ENCODE measurements around the gene AQP5. TPM values are rescaled to one million over a fixed set of nuclear protein-coding genes. Genes with fewer than 3 reads are reported as not detected.

The AQP5 gene
- total and polyA plus RNA-seq, 2 donors (not counting 3 experiments of a cell fraction or from before 2014, with no cell fraction given): 0.95 to 2.3 TPM

DNA sequence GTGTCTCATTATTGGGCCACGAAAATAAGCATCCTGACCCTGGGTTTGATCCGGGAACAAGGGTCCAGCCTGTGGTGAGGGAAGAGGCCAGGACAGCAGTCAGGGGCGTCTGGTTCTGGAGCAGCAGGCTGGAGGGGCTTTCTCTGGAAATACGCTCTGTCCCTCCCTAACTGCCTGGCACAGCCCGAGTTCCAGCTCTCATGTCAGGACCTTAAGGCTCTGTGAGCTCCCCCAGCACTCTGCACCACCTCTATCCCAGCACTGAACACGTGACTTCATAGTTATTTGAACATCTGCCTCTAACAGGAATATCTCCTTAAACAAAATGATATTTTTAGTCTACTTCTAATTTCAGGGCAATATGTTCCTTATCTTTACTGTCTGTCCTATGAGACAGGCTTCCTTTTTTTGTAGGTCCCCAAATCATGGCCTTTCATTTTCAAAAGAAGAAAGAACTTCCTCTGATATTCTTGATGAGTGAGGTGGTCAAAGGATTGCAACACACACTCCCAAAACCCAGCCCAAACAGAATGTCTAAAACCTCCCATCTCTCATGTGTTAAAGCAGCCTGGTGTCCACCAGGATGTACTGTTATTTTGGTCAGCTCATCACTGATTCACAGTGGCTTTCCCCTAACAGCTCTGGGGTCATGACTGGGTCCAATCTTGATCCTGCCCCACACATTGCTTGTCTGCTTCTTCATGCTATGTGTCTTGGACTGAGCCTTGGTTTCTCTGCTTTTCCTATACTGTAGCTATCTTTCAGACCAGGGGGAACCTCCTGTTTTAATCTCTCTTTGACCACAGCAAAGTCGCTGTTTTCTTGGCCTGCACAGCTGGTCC, 20.8 kb downstream of the AQP5 start:
- BruUV-seq (replicated peaks): no TSS peak
- FAIRE-seq (no peak), DNase-seq (ENCODE audit: low read depth, low spot score) (no peak)
- Histone ChIP-seq H3K9me3 (replicated peaks; ENCODE audit: control insufficient read depth, insufficient read depth, low read length) (no peaks in the 10 kb centered on the region), H3K4me1 (ENCODE audit: control insufficient read depth, extremely low read depth, insufficient read depth, low read length) (peaks cover 14% of the 10 kb centered on the region), H3K9me1 (replicated peaks; ENCODE audit: control insufficient read depth, extremely low read depth, insufficient read depth, low read length) (no peaks in the 10 kb centered on the region), H3K4me2 (ENCODE audit: insufficient read depth, low read length) (no peak overlapping the region), H3K79me2 (ENCODE audit: control insufficient read depth, insufficient read depth, low read length) (no peaks in the 10 kb centered on the region), H4K20me1 (replicated peaks; ENCODE audit: control insufficient read depth, extremely low read depth, insufficient read depth, low read length) (no peaks in the 10 kb centered on the region), H2AFZ (ENCODE audit: low read depth, low read length) (no peak overlapping the region), H3K27me3 (ENCODE audit: control insufficient read depth in 2 of 2, insufficient read depth in 2 of 2, low read length in 2 of 2) (no peaks in the 10 kb centered on the region), H3K36me3 (ENCODE audit: control insufficient read depth in 2 of 2, extremely low read depth in 1 of 2, insufficient read depth in 2 of 2, low read length in 2 of 2) (no peaks in the 10 kb centered on the region), H3K9ac (replicated peaks; ENCODE audit: extremely low read depth, insufficient read depth, low read length) (no peak overlapping the region), H3K27ac (ENCODE audit: insufficient read depth, low read depth, low read length) (no peak overlapping the region), H3K4me3 (replicated peaks in 1 of 3; ENCODE audit: insufficient read depth in 1 of 3, low read depth in 1 of 3, low read length in 3 of 3) (no peak overlapping the region)
- no peak for TF ChIP-seq MYC (IDR thresholded peaks at IDR 0.05; ENCODE audit: low read depth, low read length)
- ChIA-PET CTCF (interaction anchor here (0.6 to 7.5 kb wide), 11 partner anchors 8 to 204 kb away, joined by 3 to 126 read pairs (median 6); no protein-coding TSS in a partner anchor), POLR2A (no interaction called here)
- dilution Hi-C loops (cut with MboI; ENCODE audit: extremely low pct_ligation_motif_present, low sequenced_read_pairs): no loop called here
- intact Hi-C loops (cut with micrococcal nuclease): no loop called here

DNA sequence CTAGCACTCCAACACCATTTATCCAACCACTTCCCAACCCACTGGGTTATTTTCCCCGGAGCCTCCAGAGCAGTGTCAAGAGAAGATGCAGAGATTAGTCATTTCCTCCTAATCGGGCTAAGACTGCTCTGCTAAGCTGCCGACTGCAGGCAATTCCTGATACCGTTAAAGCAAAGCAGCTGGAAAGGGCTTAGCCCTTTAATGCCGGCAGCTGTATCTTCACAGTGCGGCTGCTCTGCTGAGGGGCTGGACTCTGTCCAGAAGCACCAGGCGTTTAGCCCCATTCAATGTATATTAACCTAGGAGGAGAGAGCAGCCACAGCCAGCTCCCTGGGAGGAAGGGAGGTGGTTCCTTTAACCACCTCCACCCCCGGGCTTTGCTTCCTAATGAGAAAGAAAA, 22.2 kb downstream of the AQP5 start:
- H3K9me3 ChIP-seq (replicated peaks; ENCODE audit: control insufficient read depth, insufficient read depth, low read length): no peaks in the 10 kb centered on the region
- H4K20me1 ChIP-seq (replicated peaks; ENCODE audit: control insufficient read depth, extremely low read depth, insufficient read depth, low read length): no peaks in the 10 kb centered on the region
- H3K27me3 ChIP-seq (ENCODE audit: control insufficient read depth in 2 of 2, insufficient read depth in 2 of 2, low read length in 2 of 2): no peaks in the 10 kb centered on the region
- H3K4me2 ChIP-seq (ENCODE audit: insufficient read depth, low read length): peak overlapping the region; percentile 25
- intact Hi-C loops (cut with micrococcal nuclease) (loop anchor here (2.0 kb wide), 1 partner anchor 17 kb away; no protein-coding TSS in a partner anchor), dilution Hi-C loops (cut with MboI; ENCODE audit: extremely low pct_ligation_motif_present, low sequenced_read_pairs) (no loop called here)
- peak overlapping the region; percentile 24 for H3K27ac ChIP-seq (ENCODE audit: insufficient read depth, low read depth, low read length)
- no peaks in the 10 kb centered on the region for H3K9me1 ChIP-seq (replicated peaks; ENCODE audit: control insufficient read depth, extremely low read depth, insufficient read depth, low read length)
- no peaks in the 10 kb centered on the region for H3K36me3 ChIP-seq (ENCODE audit: control insufficient read depth in 2 of 2, extremely low read depth in 1 of 2, insufficient read depth in 2 of 2, low read length in 2 of 2)
- FAIRE-seq: peak; percentile 99
- POLR2A ChIA-PET: interaction anchor here (0.7 to 0.8 kb wide), 2 partner anchors 28 to 115 kb away, joined by 3 to 4 read pairs; no protein-coding TSS in a partner anchor
- DNase-seq (ENCODE audit: low read depth, low spot score): peak; percentile 87
- no TSS peak for BruUV-seq (replicated peaks)
- H3K9ac ChIP-seq (replicated peaks; ENCODE audit: extremely low read depth, insufficient read depth, low read length): no peak overlapping the region
- CTCF ChIA-PET: interaction anchor here (0.7 to 7.5 kb wide), 24 partner anchors 8 to 221 kb away, joined by 3 to 126 read pairs (median 4); partner anchors contain the start of genes AQP6 and SMARCD1
- no peak overlapping the region for H2AFZ ChIP-seq (ENCODE audit: low read depth, low read length)
- H3K4me1 ChIP-seq (ENCODE audit: control insufficient read depth, extremely low read depth, insufficient read depth, low read length): peaks cover 14% of the 10 kb centered on the region
- TF ChIP-seq POLR2AphosphoS5 (IDR thresholded peaks at IDR 0.05; ENCODE audit: insufficient read depth, low read depth, low read length): peak; percentile 43
- no peak for TF ChIP-seq MYC (IDR thresholded peaks at IDR 0.05; ENCODE audit: low read depth, low read length)
- peak; percentile 47 for TF ChIP-seq JUN (IDR thresholded peaks at IDR 0.05; ENCODE audit: borderline replicate concordance, insufficient read depth, insufficient read length, low read depth)
- TF ChIP-seq FOS (IDR thresholded peaks at IDR 0.05; ENCODE audit: borderline replicate concordance, insufficient read depth, low read length): peak; percentile 69
- no peaks in the 10 kb centered on the region for H3K79me2 ChIP-seq (ENCODE audit: control insufficient read depth, insufficient read depth, low read length)
- no peak overlapping the region for H3K4me3 ChIP-seq (replicated peaks in 1 of 3; ENCODE audit: insufficient read depth in 1 of 3, low read depth in 1 of 3, low read length in 3 of 3)

Measured in endothelial cell of umbilical vein (primary cell).